Sigmoid colon (tissue), 7 donors: ENCODE results near the gene PEAK1. TPM values are rescaled to one million over a fixed set of nuclear protein-coding genes. Genes with fewer than 3 reads are reported as not detected.

ENCODE experiments used
- DNase-seq: peaks from one replicate; pipeline ENCODE4 v3.0.0-alpha.2; 2019
- H3K27ac ChIP-seq, 4 donors: fragments of 200-600 bp; sonication (generic); one replicate each; pipeline ENCODE4 v1.5.1; 2016 to 2019; ENCODE audit warnings: mild to moderate bottlenecking in 1 of 4
- H3K27me3 ChIP-seq, 3 donors: fragments of 200-600 bp; sonication (generic); one replicate each; pipeline ENCODE4 v1.5.1; 2019; ENCODE audit warnings: mild to moderate bottlenecking in 1 of 3
- H3K36me3 ChIP-seq, 4 donors: fragments of 200-600 bp; sonication (generic); one replicate each; pipeline ENCODE4 v1.5.1; 2016 to 2019
- H3K4me1 ChIP-seq, 4 donors: fragments of 200-600 bp; sonication (generic); one replicate each; pipeline ENCODE4 v1.5.1; 2017 to 2019
- H3K4me3 ChIP-seq, 4 donors: fragments of 200-600 bp; sonication (generic); one replicate each; pipeline ENCODE4 v1.5.1; 2017 to 2019; ENCODE audit warnings: mild to moderate bottlenecking in 2 of 4, moderate library complexity in 1 of 4
- H3K9me3 ChIP-seq, 4 donors: fragments of 200-600 bp in 3 of 4; sonication (generic) in 3 of 4; one replicate each; pipeline versions ENCODE4 v1.5.1 to v1.6.1; 2013 to 2019
- CTCF ChIP-seq, 4 experiments: fragments of 450-650 bp in 3 of 4; fragments of 200-600 bp in 1 of 4; IDR thresholded peaks; one replicate each; pipeline ENCODE4 v1.5.1; 2016 to 2019; ENCODE audit warnings: antibody characterized with exemption in 4 of 4, mild to moderate bottlenecking in 3 of 4, moderate library complexity in 2 of 4
- EP300 ChIP-seq, 4 donors: sonication (generic); formaldehyde crosslinking; IDR thresholded peaks; one replicate each; pipeline ENCODE4 v1.6.1; 2017; ENCODE audit warnings: antibody characterized with exemption in 4 of 4
- POLR2A ChIP-seq, 2 donors: fragments of 450-650 bp; IDR thresholded peaks; one replicate each; pipeline ENCODE4 v1.6.1; 2016; ENCODE audit warnings: antibody characterized with exemption in 2 of 2, mild to moderate bottlenecking in 2 of 2, moderate library complexity in 2 of 2
- POLR2AphosphoS5 ChIP-seq, 4 donors: sonication (generic); formaldehyde crosslinking; IDR thresholded peaks; one replicate each; pipeline ENCODE4 v1.6.1; 2017; ENCODE audit warnings: antibody characterized with exemption in 4 of 4
- WGBS, 2 donors: extraction: QIAGEN DNeasy Blood & Tissue Kit; methylation state at CpG; one replicate each; pipeline ENCODE4 v1.1.7; 2013; 5-methylcytosine and 5-hydroxymethylcytosine counted together
- intact Hi-C: fragments of 100-400 bp; cut with DNase I; formaldehyde crosslinking; loops from one replicate; pipeline ENCODE4 v1.15.1; 2023
- polyA plus RNA-seq, 3 donors: library from polyadenylated mRNA; stranded (reverse); fragments of 200-250 nt; gene quantifications; one replicate each; pipeline ENCODE4 v1.2.3, GENCODE V29; 2013
- total RNA-seq, 4 donors: library from RNA; depleted of rRNA; stranded (reverse); fragments of >200 nt; gene quantifications; one replicate each; pipeline ENCODE4 v1.1.0, GENCODE V29; 2016
- donor health status: healthy with polysubstance abuse.
- donor health status: Bipolar disorder and iron deficiency.
- donor health status: healthy.

PEAK1 gene
- total and polyA plus RNA-seq, 7 donors, result 3.5 to 59.8 (median 29.3) TPM

- Histone ChIP-seq H3K9me3 (no peaks in the 10 kb centered on the region), H3K27me3 (no peaks in the 10 kb centered on the region), H3K36me3 (no peaks in the 10 kb centered on the region), H3K27ac (no peak overlapping the region), H3K4me1 (peaks cover 0 to 43% (median 22%) of the 10 kb centered on the region in 4 donors), H3K4me3 (no peak overlapping the region)
- no peak for DNase-seq
- TF ChIP-seq EP300 (IDR thresholded peaks at IDR 0.05) (no peak), POLR2A (IDR thresholded peaks at IDR 0.05) (no peak)
- intact Hi-C loops, result no loop called here
- 74 to 75% methylated on average over 2 of the region's 2 CpGs for WGBS, 2 donors
Measured at GRCh38 chr15:77416148-77416455, 3.8 kb downstream of the PEAK1 start.

- peak overlapping the region in 2 of 4 donors; percentile 14 to 16 for H3K27ac ChIP-seq
- 83 to 90% methylated on average over 4 of the region's 4 CpGs for WGBS, 2 donors
Measured at GRCh38 chr15:77415450-77416147, 4.3 kb downstream of the PEAK1 start.

GRCh38 chr15:77414789-77415442 lies 5.0 kb downstream of the PEAK1 start:
- Histone ChIP-seq H3K4me1 (peaks cover 0 to 41% (median 25%) of the 10 kb centered on the region in 4 donors), H3K9me3 (no peaks in the 10 kb centered on the region), H3K36me3 (no peaks in the 10 kb centered on the region), H3K4me3 (no peak overlapping the region), H3K27ac (no peak overlapping the region), H3K27me3 (no peaks in the 10 kb centered on the region)
- intact Hi-C loops, result no loop called here
- TF ChIP-seq POLR2A (IDR thresholded peaks at IDR 0.05), result no peak
- DNase-seq, result no peak
- 87 to 91% methylated on average over 2 of the region's 2 CpGs for WGBS, 2 donors

More at GRCh38 chr15:77415450-77416147, 4.3 kb downstream of the PEAK1 start:
- no peaks in the 10 kb centered on the region for H3K27me3 ChIP-seq
- DNase-seq, result no peak
- H3K36me3 ChIP-seq, result no peaks in the 10 kb centered on the region
- TF ChIP-seq CTCF (IDR thresholded peaks at IDR 0.05), result no peak
- no peak for TF ChIP-seq POLR2A (IDR thresholded peaks at IDR 0.05)
- no peak for TF ChIP-seq EP300 (IDR thresholded peaks at IDR 0.05)
- TF ChIP-seq POLR2AphosphoS5 (IDR thresholded peaks at IDR 0.05), result no peak
- no peak overlapping the region for H3K4me3 ChIP-seq
- no peaks in the 10 kb centered on the region for H3K9me3 ChIP-seq
- intact Hi-C loops, result no loop called here
- peaks cover 0 to 41% (median 25%) of the 10 kb centered on the region in 4 donors for H3K4me1 ChIP-seq

- H3K27me3 ChIP-seq, result no peaks in the 10 kb centered on the region
- H3K36me3 ChIP-seq, result no peaks in the 10 kb centered on the region
- intact Hi-C loops, result no loop called here
- no peak for TF ChIP-seq POLR2A (IDR thresholded peaks at IDR 0.05)
- TF ChIP-seq POLR2AphosphoS5 (IDR thresholded peaks at IDR 0.05), result no peak
- TF ChIP-seq CTCF (IDR thresholded peaks at IDR 0.05), result no peak
- TF ChIP-seq EP300 (IDR thresholded peaks at IDR 0.05), result no peak
- H3K27ac ChIP-seq, result no peak overlapping the region
- no peaks in the 10 kb centered on the region for H3K9me3 ChIP-seq
- peaks cover 0 to 41% (median 25%) of the 10 kb centered on the region in 4 donors for H3K4me1 ChIP-seq
- no peak overlapping the region for H3K4me3 ChIP-seq
- WGBS, 2 donors, result 89 to 94% methylated on average over 4 of the region's 4 CpGs
- DNase-seq, result no peak
Measured at GRCh38 chr15:77413699-77414349, 6.1 kb downstream of the PEAK1 start.

- Histone ChIP-seq H3K27ac (no peak overlapping the region), H3K4me3 (no peak overlapping the region), H3K36me3 (no peaks in the 10 kb centered on the region), H3K27me3 (no peaks in the 10 kb centered on the region), H3K9me3 (no peaks in the 10 kb centered on the region), H3K4me1 (peaks cover 0 to 36% (median 18%) of the 10 kb centered on the region in 4 donors)
- DNase-seq, result no peak
- 80 to 82% methylated on average over 2 of the region's 2 CpGs for WGBS, 2 donors
- intact Hi-C loops, result no loop called here
- no peak for TF ChIP-seq CTCF (IDR thresholded peaks at IDR 0.05)
- no peak for TF ChIP-seq POLR2A (IDR thresholded peaks at IDR 0.05)
- no peak for TF ChIP-seq EP300 (IDR thresholded peaks at IDR 0.05)
- no peak for TF ChIP-seq POLR2AphosphoS5 (IDR thresholded peaks at IDR 0.05)
Measured at GRCh38 chr15:77412972-77413698, 6.8 kb downstream of the PEAK1 start.
